Stimulated activated effector memory CD8-positive, alpha-beta T cell treated with anti-CD3 and anti-CD28 coated beads, Interleukin-12 subunit alpha, Interleukin-12 subunit beta, amount 100 ng/mL, for 72 hours (primary cell): ENCODE data around the gene PRDM4.

Experiments
- ATAC-seq: fragments of 150-1000 bp; cut with Tn5 transposase; 2 replicates; pipeline ENCODE4 v1.10.0; 2021
- DNase-seq, 2 donors: peaks; one replicate each; pipeline ENCODE4 v3.0.0; 2021 to 2022; ENCODE audit warnings: low spot score in 2 of 2
- H3K27ac Mint-ChIP-seq: one replicate; pipeline ENCODE4 v1.8.0; 2022; ENCODE audit warnings: mild to moderate bottlenecking, mixed read lengths
- H3K36me3 Mint-ChIP-seq: one replicate; pipeline ENCODE4 v1.8.0; 2022; ENCODE audit warnings: mild to moderate bottlenecking, mixed read lengths
- H3K4me1 Mint-ChIP-seq: one replicate; pipeline ENCODE4 v1.8.0; 2022; ENCODE audit warnings: mixed read lengths
- H3K4me3 Mint-ChIP-seq: one replicate; pipeline ENCODE4 v1.8.0; 2022; ENCODE audit warnings: mild to moderate bottlenecking, mixed read lengths
- H3K9me3 Mint-ChIP-seq: one replicate; pipeline ENCODE4 v1.8.0; 2022; ENCODE audit warnings: mixed read lengths

Gene PRDM4

DNA sequence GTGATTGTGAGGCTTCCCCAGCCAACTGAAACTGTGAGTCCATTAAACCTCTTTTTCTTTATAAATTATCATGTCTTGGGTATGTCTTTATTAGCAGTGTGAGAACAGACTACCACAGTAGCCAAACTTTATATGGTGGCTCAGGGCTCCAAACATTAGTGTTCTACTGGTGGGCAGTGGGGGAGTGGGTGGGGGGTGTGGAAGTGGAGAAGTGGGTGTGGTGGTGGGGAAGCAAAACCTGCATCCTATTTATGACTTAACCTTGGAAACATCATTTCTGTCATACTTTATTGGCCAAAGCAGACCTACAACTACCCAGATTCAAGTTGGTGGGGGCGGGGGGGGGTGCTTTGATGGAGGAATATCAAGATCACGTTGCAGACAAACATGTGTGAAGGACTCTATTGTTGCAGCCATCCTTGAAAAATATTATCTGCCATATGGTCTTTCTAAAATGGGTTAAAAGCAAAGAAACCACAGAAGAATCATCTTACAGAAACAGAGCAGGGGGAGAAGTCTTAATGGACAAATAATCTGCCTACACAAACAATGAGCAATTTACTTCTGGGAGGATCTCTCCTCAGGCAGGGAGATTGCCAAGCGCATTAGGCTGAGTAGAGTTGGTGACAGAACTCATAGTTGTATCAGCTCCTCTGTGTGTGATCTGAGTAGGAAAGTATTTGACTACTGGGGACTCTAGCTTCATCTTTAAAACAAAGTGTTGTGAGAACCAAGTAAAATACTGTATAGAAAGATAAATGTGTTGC, 76.7 kb downstream of the PRDM4 start:
- Mint-ChIP-seq H3K4me3 (peak overlapping the region; percentile 96), H3K4me1 (peaks cover 25% of the 10 kb centered on the region), H3K27ac (peak overlapping the region; percentile 99), H3K36me3 (peaks cover 40% of the 10 kb centered on the region), H3K9me3 (no peaks in the 10 kb centered on the region)
- ATAC-seq (no peak), DNase-seq (no peak)
